HG02981 (cell line): ENCODE measurements around the gene ELAVL4.
"Not testable (repeated sequence)": the region's sequence is repeated elsewhere in the genome, so short reads cannot be mapped to it uniquely, and the experiment has no call there.

ENCODE experiments used
- ATAC-seq: cut with Tn5 transposase; IDR thresholded peaks from one replicate; pipeline ENCODE4 v1.9.1; 2021; ENCODE audit warnings: mild to moderate bottlenecking, moderate library complexity; ENCODE audit not compliant: unreplicated experiment

ELAVL4 gene

DNA sequence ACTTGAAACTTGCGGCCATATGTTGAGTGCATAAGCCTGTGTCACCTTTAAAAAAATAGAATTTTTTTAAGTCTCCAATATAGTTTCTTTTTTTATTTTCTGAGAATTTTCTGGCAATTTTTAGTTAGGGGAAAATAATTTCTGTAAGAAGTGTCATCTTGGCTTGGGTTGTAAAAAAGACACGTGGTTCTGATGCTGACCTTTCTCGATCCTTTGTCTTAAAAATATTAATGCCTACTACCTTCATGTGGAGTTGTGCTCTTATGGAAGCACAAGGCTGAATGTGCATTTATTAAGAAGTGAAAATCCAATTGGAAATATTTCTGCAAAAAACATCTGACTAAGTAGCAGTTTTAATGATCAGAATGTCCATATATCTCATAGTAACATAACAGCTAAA lies 3.5 kb downstream of the ELAVL4 start:
- no peak for ATAC-seq

DNA sequence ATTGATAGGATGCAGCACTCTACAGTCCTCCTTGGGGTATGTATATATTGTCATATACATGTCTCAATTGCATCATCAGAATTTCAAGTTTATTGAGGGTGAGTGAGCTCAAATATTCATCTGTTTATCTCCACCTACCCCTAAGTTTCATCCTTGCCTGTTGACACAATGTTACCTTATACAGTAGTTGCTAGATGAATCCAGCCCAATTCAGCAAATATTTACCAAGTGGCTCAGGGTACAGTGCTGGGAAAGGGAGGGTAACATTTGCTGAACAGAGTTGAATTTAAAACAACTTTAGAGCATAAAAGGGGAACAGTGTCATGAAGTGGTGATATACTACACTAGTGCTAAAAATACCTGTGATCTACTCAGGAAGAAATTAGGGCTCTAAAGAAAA lies 14.4 kb downstream of the ELAVL4 start:
- ATAC-seq, result no peak

DNA sequence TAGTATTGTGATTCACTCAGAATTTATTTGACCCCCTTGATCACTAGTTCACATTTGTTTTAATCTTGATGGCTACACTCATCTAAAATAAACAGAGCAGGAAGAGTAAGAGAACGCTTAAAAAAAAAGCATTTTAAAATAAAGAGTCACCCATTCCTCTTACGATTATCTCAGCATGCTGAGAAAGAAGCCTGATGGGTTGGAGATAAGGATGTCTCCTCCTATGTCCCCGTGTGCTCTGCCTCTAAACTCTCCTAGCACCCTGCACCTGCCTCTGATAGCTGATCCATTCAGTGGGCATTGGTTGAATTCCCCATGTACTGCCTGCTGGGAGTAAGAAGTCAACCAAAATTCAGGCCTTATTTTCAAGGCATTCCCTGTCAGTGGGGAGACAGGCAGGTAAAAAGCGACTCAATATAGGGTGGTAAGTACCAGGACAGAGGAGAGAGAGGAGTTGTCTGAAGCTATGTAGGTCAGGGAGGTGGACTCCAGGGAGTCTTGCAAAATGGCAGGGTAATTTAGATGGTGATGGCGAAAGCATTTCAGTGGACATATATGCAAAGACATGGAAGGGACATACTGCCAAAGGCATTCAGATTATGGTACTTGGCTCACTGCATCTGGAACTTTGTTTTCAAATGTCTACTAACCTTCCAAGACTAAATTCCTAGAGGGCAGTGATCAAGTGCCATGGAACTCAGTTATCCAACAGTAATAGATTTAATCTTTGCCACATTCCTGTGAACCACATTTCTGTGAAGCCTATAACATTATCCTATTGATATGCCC lies 18.4 kb downstream of the ELAVL4 start:
- no peak for ATAC-seq

DNA sequence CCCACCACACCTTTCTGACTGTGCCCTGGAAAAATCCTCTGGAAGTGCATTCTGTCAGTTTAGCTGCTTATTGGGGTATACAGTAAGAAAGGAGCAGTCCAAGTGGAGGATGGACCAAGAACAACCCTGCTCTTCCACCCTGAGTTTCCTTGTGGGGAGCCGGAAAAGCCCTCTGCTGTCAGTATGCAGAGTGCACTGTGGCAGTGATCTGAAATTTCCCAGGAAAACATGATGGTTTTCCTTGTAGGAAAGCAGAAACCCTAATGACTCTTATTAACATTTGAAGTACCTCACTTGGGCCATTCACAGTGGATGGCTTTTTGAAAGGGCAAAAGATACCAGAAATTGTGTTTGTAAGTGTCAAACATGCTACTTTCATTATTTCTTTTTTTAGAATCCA lies 20.5 kb downstream of the ELAVL4 start:
- ATAC-seq, result no peak

DNA sequence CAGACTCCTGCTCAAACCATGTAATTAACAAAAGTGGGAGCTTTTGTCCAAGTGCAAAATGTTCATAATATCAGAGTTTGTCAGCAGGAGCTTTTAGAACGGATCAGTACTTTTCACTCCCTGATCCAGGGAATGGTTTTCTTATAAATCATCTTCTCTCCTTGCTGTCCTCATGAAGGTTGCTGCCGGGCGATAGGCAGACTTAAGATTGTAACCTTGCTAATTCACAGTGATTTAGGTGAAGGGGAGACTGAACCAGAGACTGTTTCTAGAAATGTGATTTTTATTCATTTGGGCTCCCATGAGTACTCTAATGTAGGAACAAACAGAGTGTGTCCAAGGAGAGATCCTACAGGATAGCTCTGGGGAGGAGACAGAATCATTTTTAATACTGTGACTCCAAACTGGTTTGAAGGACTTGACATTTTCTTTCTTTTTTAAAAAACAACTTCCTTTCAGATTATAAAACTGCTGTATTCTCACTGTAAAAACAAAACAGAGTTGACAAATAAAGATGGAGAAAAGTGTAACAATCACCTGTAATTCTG lies 23.7 kb downstream of the ELAVL4 start:
- no peak for ATAC-seq

DNA sequence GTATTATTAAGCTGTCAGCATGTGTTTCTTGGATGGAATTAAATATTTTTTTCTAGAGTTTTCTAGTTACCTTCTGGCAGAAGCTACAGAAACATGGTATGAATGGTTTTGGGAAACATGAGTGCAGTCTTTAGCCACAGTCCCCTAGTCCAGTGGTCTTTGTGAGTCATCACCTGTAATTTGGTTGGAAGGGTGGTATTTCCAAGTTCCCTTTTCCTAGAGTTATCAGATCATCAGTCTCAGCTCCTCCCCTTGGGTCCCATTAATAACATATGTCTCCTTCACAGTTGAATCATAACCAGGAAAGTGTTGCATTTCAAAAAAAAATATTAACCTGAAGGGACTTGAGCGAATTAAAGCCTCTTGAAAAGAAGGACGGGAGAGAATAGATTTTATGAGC lies 27.0 kb downstream of the ELAVL4 start:
- ATAC-seq, result no peak

DNA sequence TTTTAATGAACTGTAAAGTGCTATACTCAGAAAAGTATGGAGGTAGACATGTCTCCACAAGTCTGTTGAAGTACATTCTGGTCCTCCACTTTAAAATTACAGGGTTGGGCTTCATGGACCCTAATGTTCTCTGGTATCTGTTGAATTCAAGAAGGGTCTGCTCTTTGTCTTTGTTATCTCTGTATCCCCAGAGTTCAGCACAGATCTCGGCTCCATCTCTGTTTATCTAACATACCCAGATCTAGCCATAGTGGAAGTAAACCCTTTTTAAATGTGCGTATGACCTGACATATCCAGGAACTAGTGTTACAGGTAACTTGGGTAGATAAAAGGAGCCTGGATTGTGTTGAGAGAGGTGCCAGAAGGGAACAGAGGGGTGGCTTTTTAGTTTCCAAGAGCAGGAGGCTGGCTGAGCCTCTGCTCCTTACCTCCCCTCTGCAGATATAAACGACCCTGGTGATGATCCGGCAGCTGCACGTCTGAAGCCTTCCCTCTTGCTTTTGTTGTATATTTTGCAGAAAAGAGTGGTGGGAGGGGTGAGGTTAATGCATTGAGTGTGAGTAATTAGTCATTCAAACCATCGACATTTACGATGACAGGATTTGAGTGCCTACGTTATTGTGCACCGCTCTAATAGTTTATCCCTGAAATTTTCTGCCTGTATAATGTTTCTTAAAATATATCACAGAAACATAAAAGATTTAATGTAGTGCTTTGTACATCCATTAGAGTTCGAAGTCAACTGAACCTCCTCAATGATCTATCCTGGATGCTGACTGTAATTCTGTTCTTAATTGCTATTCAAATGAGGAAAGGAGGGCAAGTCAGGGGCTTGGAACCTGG lies 30.8 kb downstream of the ELAVL4 start:
- no peak for ATAC-seq

DNA sequence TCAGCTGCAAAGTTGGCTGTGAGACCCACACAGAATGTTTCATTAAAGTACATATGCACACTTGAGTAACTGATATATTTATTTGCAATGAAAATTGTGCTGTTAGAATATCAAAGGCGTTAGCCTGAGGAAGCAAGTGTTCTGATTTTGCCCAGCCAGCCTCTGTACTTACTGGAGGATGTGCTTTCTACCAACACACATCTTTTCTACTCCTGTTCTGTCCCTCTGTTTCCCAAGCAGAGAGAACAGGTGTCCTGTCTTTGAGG lies 31.4 kb downstream of the ELAVL4 start:
- no peak for ATAC-seq

DNA sequence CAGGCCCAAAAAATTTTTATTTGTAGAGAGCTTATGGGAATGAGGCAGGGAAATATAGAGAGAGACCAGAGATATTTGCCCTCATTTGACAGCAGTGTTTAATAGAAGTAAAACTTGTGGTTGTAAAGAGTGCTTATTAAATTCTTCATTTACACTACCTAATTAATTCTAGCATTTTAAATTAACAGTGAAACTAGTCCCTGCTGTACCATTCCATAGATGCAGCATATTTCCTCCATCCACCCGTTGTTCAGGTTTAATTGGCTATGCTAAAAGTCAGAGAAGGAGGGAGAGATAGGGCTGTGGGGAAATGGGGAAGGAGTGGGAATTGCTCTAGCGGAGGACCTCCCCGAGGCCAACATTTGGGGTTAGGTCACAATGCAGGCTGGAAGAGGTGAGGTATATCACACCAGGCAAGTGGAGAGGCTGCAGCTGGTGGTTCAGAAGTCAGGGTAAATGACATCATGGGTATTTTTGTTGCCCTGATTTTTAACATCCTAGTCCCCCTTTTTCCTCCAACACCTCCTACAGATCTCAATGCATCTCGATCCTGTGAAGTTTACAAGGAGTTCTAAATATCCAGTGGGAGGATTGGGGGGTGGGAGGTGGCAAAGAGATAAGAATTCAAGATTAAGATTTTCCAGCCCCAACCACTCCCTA lies 38.6 kb downstream of the ELAVL4 start:
- ATAC-seq, result no peak

DNA sequence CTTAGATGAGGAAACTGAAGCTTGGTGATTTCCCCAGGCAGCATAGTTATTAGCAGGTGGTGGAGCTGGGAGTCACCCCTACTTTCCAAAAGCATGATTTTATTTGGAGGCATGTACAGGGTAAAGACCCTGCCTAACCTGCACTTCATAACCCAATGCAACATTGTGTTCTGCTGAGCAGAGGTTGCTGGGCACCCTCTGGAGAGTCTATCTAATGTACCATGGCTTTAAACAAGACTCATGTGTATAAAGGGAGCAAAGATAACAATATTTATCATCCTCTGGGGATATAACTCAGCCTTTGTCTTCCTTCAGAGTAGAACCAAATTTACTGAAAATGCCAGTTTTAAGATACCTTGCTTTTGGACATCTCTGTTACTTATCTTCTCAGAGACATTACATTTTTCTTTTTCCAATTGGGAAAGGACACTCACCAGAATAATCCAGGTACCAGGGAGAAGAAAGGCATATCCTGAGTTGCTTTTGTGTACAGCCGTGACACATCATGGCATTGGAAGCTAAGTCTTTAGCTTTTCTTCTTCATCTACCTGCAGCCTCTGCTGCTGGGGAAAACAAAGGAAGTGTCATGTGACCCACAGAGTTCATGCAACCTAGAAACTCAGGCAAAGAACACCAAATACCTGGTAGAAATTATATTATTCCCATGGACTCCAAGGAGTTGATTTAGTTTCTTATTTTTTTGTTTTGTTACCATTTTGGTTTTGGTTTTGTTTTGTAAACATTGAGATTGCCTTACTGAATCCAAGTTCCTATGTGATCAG lies 39.6 kb downstream of the ELAVL4 start:
- ATAC-seq, result no peak

DNA sequence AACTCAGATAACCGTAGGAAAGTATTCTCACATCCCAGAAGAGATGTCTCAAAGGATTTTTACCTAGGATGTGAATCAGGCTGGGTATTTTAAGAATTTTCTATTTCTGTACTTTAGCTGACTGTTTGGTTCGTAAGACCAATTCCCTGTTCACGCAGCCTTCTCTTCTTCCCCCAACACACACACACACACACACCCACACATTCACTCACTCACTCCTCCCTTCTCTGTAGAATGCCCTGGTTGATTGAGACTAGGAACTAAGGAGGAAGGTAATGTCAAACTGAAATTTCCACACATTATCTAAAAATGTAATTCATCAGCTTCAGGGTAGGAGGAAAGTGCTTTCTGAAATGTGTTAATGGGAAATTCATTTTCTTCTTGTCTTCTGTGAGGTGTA lies 43.5 kb downstream of the ELAVL4 start:
- no peak for ATAC-seq

DNA sequence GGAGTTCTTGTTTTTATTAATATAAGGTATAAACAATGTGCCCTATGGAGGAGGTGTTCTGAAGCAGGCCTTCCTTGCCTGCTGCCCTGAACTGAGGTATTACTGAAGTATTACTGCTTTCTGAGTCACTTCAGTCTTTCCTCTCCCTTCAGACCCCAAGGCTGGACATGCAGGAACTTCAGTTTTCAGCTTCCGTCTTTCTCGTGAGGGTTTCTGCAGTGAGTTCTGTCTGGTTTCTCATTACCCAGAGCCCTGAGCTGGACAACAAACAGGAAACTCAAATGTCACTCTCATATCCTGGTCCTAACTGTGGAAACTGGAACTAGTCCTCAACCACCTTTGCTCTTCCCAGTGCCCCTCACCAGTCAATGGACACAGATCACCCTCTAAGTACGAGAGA lies 46.8 kb downstream of the ELAVL4 start:
- no peak for ATAC-seq

DNA sequence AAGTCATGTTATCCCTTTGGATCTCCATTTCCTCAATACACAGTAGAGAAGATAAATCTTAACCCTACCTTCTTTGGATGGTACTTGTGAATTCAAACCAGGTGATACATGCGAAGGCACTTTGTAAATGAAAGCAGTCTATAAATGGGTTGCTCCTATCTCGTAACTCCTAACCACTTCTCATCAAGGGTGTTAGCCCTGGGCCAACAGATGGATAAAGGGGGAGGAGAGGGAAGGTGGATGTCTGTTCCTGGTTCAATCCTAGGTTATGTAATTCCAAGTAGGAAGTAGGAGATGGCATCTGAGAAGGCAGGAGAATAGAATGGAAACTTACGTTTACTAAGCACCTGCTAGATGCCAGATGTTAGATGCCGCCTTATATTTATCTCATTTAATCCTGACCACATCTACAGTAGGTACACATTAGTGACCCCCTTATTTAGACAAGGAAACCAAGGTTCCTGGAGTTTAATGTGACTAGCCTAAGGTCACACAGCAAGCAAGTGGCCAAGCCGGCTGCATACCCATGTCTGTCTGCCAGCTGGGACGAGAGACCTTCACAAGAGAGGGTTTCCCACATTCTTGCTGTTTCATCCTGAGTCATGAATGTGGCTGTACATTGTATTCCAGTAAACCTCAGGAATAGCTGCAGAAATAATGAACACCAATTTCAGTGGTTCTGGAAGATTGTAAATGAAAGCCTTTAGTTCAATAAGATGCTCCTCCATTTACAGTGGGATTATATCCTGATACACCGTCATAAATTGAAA lies 47.7 kb downstream of the ELAVL4 start:
- no peak for ATAC-seq

DNA sequence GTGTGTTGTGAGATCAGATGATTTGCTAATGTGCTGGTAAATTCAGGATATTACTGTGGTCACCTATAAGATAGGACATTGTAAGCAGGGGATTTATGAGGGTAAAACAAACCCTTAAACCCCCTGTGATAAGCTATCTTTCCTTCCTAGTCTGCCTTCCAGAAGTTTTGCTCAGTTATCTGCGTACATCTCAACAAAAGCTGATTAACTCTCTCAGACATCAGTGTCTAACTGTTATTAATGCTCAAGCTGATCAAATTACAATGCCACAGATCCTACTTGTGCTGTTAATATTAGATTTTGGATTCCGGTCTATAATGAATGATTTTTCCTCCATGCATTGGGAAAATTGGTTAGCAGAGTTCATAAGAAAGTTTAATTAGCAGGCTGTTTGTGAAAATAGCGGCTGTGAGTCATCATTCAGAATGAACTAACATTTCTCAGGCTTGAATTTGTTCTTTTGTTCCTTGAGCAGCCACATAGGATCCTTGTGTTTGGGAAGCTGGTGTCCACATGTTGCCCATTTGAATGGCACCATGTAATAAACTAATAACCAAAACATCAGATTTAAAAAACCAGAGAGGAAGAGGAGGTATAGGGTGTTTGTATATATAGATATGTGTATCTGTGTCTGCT lies 48.7 kb downstream of the ELAVL4 start:
- ATAC-seq, result no peak

DNA sequence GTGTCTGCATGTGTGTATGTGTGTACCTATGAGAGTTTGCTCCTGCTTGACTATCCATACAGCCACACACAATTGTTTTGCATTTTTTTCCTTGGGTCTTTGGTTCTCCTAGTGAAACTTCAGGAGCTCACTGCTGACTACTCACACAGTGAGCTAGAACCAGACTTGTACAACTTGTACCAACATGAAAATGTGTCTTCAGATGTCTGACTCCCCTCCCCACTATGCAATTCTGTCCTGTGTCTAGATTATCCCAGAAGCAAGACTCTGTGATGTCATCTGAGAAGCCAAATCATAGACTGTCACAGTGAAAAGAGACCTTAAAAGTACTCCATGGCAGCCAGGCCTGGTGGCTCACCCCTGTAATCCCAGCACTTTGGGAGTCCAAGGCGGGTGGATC lies 49.7 kb downstream of the ELAVL4 start:
- ATAC-seq, result no peak

DNA sequence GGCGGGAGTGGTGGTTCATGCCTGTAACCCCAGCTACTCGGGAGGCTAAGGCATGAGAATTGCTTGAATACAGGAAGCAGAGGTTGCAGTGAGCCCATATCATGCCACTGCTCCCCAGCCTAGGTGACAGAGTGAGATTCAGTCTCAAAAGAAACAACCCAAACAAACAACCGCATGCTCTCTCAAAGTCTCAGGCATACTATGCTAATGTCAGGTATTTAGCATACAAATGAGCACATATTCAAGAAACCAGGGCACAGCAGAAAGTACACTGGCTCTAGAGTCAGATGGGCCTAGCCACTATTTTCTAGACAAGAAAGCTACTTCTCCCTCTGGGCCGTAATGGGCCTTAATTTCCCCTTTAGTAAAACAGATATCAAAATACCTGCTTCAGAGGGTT lies 55.0 kb downstream of the ELAVL4 start:
- no peak for ATAC-seq

DNA sequence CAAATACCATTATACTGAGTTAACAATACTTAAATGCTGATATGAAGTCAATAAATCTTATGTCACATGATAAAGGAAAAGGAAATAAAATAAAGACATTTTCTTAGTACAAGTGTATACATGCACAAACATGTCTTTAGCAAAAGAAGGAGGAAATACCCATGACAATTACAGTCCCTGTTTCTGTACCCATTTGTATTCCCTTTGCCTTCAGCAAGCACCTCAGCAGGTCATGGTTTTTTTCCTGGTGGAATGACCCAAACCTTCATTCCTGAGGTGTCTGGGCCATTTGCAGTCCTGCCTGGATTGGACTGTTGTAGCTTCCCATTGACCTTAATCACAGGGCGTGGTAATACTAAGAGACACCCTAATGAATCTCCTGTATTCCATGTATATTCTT lies 57.6 kb downstream of the ELAVL4 start:
- ATAC-seq, result not testable (repeated sequence)

DNA sequence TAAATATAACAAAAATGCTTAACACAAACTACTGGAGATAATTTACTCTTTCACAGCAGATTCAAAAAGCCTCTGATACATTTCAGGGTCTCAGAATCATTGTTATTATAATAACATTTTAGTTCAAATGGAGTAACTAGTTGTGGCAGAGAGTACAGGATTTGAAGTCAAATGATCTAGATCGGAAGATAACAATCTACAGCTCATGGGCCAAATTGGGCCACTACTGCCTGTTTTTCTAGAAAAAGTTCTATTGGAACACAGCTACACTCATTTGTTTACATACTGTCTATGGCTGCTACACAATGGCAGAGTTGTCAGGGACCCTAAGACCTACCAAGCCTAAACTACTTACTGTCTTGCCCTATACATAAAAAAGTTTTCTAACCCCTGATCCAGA lies 63.6 kb downstream of the ELAVL4 start:
- no peak for ATAC-seq

DNA sequence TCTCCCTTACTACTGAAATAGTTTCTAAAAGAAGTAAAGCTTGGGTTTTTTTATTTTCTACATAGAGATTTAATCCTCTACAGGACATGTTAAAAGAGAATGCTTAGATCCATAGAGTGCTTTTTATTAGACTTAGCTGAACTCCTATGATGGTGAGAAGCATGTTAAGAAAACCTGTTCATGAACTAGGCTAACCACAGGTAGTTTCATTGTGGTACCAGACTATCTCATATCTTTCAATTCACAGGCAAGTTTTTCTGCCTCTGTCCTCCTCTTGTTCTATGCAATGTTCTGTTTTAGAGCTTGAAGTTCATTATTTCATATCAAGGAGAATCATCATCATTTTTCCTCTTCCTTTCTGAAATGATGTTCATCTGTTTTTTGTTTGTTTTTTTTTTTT lies 65.4 kb downstream of the ELAVL4 start:
- no peak for ATAC-seq
